Stimulated activated CD4-positive, alpha-beta T cell treated with anti-CD3 and anti-CD28 coated beads, Interleukin-12 subunit alpha, Interleukin-12 subunit beta, amount 100 ng/mL, for 4 hours (primary cell): Measurements from ENCODE around the gene SLC38A10.
A peak's percentile ranks its signal among the peaks of the same experiment; 100 is the strongest.

ENCODE experiments used
- DNase-seq: peaks from one replicate; pipeline ENCODE4 v3.0.0-alpha.2; 2020

SLC38A10 gene

DNA sequence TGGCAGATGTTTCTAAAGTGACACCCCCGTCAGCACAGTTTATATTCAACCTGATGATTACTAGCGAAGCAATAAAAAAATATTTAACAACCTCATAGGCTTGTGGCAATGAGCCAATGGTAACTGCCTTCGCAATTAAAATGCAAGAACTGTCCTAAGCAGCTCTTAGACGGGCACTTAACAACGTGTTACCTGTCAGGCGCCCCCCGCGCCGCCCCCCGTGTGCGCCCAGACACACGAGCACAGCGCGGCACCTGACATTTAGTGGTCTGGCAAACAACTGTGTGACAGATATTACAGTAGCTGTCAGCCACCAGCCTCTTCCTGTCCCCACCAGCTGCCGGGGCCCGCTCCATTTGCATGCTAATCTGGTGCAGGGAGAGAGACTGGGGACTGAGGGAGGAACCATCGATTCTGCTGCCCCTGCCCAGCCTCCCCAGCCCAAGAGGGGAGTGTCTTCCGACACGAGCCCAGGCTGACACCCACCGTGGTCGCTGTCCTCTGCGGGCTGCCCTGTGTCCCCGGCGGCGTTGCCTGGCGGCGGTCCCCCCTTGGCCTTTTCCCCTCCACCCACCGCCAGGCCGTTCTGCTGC is 43.3 kb downstream of the SLC38A10 start:
- no peak for DNase-seq

DNA sequence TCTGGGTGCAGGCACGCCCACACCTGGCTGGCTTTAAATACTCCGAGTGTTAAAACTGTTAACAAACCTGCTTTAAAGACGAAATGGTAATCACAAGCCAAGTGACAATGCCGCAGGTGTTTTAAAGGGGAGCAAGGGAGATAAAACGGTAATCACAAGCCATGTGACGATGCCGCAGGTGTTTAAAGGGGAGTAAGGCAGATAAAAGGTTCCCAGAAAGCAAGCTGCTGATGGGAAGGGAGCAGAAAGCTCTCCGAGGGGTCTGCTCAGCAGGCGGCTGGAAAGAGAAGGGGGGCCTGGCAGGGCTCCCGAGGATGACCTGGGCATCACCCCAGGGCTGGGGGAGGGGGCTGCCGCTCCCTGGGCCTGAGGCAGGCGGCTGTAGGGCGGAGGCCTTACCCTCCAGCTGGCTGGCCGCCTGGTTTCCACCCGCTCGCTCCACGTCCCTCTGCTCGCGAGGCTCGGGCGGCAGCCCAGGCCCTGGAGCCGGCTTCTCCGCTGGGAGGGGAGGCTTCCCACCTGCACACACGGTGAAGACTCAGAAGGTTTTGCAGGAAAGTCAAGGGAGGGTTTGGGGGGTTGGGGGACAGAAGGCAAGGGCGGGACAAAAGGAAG is 43.9 kb downstream of the SLC38A10 start:
- no peak for DNase-seq

- no peak for DNase-seq
These were observed 44.6 kb downstream of the SLC38A10 start for GRCh38 chr17:81250286-81251093.

GRCh38 chr17:81249223-81250040 is 45.7 kb downstream of the SLC38A10 start:
- DNase-seq, result no peak

DNA sequence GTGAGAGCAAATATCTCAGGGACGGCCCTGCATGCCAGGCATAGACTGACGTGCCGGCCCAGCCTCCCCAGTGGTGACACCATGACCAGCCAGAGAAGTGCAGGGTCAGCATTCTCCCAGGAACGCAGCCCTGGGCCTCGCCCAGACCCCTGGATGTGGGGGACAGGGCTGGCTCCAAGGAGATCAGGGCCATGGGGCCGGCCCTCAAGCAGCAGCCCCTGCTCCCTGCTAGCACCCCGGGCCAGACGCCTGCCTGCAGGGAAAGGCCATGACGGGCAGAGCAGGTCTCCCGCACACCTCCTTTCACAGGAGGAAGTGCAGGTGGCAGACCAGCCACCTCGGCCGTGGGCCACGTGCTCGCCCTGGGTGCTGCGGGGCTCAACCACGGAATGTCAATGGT is 46.5 kb downstream of the SLC38A10 start:
- no peak for DNase-seq

- DNase-seq, result no peak
These were observed 47.6 kb downstream of the SLC38A10 start for GRCh38 chr17:81247339-81247990.

GRCh38 chr17:81246679-81247338 is 48.3 kb downstream of the SLC38A10 start:
- DNase-seq, result no peak

DNA sequence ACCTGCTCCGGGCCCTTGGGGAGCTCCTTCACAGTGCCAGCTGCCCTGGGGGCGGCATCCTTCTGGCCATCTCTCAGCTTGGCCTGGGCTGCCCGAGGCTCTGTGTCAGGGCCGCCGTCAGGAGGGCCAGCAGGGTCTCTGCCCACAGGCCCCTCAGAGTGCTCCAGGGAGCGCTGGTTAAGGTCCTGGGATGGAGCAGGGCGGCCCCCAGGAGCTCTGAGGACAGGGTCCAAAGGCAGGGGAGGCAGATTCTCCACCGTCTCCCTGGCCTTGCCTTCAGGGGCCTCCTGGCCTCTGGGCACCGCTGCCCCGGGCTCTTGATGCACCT is 48.8 kb downstream of the SLC38A10 start:
- no peak for DNase-seq

DNA sequence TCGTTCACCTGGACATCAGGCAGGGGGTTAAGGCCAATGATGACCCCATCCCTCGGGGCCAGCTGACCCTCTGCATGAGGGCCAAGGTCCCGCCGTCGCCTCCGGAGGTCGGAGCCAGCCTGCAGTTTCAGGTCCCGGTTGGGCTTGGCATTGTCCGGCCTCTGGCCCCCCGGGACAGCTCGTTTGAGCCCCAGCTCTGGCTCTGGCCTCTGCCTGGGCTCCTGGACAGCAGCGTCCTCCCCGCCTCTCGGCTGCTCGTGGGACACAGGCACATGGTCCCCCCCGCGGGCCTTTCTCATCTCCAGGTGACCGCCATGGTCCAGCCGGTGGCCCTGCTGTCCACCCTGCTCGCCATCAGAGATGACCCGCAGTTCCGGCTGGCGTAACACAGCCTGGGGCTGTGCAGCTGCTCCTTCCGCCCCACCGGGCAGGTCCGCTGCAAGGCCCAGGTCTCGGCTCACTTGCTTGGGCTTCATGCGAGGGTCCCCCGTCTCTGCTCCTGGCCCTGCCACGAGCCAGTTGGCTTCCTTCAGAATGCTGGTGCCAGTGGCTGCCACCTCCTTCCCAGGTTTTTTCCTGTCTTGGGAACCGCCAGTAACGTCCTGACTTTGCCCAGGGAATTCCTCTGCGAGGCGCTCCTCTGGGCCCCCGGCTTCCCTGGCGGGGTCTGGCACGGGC is 49.3 kb downstream of the SLC38A10 start:
- DNase-seq, result no peak

DNA sequence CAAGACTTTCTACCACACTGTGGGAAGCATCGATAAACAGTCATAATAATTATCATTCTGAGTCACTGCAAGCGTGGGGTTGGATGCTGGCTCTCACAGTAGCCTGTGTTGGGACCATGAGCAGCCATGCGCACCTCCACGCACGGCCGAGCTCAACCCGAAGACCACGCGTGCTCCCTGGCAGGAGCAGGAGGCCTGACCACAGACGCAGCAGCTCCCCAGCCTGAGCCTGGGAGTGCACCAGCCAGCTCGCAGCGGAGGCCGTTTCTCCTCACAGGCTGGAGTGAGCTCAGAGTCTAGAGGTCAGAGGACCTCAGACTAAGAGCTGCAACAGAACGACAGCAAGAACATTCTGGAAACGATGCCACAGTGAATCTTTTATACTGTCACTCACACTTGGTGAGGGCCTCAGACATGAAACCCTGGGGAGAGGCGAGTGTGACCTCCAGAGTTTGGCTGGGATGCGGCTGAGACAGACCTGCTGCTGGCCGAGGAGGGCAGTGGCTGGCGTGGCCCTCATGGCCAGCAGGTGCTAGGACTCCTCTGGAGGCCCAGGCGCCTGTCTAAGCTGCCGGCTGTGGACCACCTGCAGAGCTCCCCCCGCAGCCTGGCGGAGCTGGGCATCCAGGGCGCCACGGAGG is 50.0 kb downstream of the SLC38A10 start:
- no peak for DNase-seq

DNA sequence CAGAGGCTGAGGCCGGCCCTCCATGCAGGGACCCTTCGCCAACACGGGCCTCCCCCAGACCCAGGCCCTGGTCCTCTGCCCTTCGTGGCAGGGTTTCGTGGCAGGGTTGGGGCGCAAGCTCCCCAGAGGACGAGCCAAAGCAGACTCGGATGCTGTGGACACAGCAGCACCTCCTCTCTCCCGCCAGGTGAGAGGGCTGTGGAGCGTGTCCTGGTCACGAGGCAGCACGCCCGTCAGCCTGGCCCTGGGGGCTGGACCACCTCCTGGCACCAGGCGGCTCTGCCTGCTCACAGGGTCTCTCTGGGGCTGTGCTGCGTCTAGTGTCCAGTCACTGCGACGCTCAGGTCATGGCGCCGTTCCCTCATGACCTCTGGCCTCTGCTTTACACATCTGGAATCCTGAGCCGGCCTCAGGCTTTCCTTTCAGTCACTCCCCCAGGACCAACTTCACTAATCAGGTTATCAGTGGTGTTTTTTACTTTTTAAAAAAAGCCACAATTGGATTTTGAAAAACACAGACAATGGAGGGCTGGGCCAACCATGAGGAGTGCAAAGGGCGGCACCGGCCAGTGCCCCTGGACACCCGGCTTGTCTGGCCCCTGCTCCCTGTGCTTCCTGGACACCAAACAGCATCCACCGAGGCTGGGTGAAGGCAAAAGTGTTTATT is 50.6 kb downstream of the SLC38A10 start:
- DNase-seq, result no peak

- no peak for DNase-seq
These were observed 51.8 kb downstream of the SLC38A10 start for GRCh38 chr17:81243333-81243664.

DNA sequence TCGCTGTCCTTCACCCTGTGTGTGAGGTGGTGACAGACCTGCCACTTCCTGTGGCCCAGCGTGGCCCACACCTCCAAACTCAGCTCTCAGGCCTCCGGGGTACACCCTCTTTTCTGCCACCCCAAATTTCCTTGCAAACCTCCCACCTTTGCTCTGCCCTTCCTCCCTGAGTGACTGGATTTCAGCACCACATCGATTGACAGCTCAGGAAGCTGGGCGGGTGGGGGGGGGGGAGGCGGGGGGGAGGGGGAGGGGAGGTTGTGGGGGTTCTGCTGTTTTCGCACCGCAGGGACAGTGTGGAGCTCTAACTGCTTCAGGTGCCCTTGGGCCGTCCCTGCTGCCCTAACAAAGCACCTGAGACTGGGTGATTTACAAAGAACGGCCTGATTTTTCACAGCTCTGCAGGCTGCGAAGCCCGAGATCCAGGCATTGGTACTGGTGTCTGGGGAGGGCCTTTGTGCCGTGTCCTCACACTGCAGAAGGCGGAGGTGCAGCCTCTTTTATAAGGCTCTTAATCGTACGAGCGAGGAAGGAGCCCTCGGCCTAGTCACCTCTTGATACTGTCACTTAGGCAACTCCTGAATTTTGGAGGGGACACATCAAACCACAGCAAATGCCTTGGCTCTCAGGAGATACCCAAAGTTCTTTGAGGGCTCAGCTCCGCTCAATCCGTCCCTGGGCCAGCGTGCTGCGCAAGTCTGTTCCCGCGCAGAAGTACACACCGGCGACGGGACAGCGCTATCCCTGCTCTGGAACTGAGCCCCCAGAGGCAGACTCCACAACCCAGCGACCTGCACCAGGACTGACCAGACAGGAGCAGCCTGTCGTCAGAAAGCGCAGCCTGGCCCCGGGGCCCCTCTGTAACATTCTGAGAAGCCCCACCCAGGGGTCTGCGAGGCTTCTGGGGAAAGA is 52.4 kb downstream of the SLC38A10 start:
- DNase-seq, result no peak

GRCh38 chr17:81241648-81242420 is 53.3 kb downstream of the SLC38A10 start:
- peak; percentile 61 for DNase-seq

DNA sequence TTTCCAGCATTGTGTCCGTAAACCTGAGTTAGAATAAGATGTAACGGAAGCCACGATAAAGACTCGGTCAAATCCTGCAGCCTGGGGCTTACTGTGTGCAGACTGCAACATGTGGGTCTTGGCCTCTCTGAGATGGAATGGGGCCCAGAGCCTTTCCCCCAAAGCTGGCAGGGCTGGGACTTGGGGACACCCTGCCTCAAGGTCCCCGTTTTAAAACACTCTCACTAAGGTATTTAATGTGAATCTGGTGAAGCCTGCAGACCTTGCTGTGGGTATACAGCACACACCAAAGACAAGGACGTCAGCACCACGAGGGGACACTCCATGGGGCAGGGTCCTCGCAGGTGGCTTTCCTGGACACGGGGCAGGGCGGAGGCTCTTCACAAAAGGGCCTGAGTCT is 53.9 kb downstream of the SLC38A10 start:
- no peak for DNase-seq

DNA sequence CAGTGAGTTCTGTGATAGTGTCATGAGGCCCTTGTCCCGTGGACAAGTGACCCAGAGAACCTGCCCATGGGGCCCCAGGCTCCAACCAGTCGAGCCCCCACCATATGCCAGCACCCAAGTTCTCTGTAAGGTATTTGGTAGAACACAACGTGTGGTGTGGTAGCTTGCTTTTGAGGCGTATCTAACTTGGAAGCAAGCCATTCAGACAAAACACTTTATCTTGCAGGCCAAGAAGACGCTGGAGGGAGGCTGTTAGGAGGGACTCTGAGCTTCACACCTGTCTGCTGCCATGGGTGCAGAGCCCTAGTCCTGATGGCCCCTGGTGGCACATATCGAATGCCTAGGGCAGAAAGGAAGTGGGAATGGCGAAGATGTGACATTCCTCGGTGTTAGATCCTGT is 54.3 kb downstream of the SLC38A10 start:
- no peak for DNase-seq

DNA sequence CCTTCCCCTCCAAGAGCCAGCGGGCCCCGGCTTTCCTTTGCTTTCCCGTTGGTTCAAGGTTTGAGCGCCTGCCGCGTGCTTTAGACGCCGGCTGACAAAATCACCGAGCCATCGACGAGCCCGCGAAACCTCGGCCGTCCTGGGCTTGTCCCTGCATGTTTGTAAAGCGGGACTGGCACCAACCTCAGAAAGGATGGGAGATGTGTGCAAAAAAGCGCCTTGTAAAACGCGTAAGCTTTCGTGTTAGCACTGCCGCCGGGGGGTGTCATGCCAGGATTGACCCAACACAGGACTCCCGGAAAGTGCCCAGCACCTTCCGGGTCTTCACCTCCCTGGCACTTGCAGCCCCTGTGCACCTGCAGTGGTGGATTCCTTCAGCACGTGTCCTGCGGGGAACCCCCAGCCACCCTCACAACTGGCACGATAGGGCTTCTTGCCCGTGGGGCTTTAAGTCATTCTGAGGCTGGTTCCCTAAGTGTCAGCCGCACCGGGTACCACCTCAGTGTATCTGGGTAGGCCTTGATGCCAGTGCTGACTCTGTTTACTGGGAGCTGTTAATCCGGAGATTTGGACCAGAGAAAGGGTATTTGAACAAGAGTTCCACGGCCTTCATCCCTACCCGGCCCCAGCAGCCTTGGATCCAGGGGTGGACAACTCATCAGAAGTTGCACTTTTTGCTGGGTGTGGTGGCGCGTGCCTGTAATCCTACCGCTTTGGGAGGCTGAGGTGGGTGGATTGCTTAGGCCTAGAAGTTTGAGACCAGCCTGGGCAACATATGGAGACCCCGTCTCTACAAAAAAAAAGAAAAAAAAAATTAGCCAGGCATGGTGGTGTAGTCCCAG is 55.2 kb downstream of the SLC38A10 start:
- peak; percentile 44 for DNase-seq
